ENCODE data around the gene PDCL2.

DNA sequence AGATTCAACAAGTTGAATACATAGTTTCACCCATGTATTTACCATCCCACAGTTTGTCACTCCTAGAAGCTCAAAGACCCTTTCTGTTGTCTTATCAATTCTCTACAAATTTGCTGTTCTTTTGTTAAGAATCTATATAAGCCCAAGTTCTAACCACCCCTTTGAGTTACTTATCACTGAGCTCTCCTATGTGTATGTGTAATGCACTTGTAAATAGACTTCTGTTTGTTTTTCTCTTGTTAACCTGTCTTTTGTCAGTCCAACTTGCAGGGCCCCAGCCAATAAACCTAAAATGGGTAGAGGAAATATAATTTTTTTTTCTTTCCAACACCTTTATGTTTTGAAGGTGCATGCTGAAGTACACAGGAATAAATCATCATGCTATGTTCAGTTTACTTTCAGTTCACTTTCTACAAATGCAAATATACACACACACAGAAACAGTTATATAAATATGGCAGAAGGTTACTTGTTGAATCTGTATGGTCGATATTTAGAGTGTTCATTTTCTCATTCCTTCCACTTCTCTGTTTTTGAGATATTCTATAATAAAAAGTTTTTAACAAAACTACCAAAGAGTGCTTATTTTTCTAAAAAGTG, 23.0 kb downstream of the PDCL2 start:
- no peak for TF ChIP-seq POLR2A (IDR thresholded peaks at IDR 0.05; ENCODE audit: extremely low read depth, insufficient read length)
- no peak for TF ChIP-seq CTCF (IDR thresholded peaks at IDR 0.05; ENCODE audit: low read depth, low read length)
- TF ChIP-seq, protein P1, sequence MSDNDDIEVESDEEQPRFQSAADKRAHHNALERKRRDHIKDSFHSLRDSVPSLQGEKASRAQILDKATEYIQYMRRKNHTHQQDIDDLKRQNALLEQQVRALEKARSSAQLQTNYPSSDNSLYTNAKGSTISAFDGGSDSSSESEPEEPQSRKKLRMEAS (IDR thresholded peaks at IDR 0.05; ENCODE audit: low read depth, low read length): no peak

Measured in NB4 (cell line).